SK-N-SH (cell line): ENCODE data around the gene SYNE2. TPM values are rescaled to one million over a fixed set of nuclear protein-coding genes. Genes with fewer than 3 reads are reported as not detected.

Experiments used
- CTCF ChIA-PET: fragments of 300-600, 350-600 bp; formaldehyde crosslinking; extraction: SDS; loops from one replicate; lab custom pipeline; 2021; lab: Yijun Ruan, JAX
- POLR2A ChIA-PET: fragments of 350-600 bp; sonication (Branson Sonifier 250); formaldehyde crosslinking; extraction: SDS; loops from one replicate; lab custom pipeline; 2020; ENCODE audit warnings: antibody characterized with exemption, inconsistent platforms; lab: Yijun Ruan, JAX
- DNase-seq: peaks from one replicate; pipeline ENCODE4 v3.0.0; 2012
- H2AFZ ChIP-seq: fragments of 200-600 bp; sonication (generic); 2 replicates; pipeline ENCODE4 v1.8.1; 2016; ENCODE audit warnings: antibody characterized with exemption, mild to moderate bottlenecking, low read depth
- H3F3A ChIP-seq: fragments of 200-600 bp; sonication (generic); replicated peaks from 2 replicates; pipeline ENCODE3; 2016; ENCODE audit warnings: antibody characterized with exemption, mild to moderate bottlenecking; ENCODE audit not compliant: insufficient read depth
- H3K27ac ChIP-seq, 2 experiments: fragments of 200-500 bp in 1 of 2; fragments of 200-600 bp in 1 of 2; sonication (Bioruptor generic) in 1 of 2; sonication (generic), shearing (Covaris generic) in 1 of 2; 2 replicates each; pipeline versions ENCODE4 v1.5.1 to v1.6.1; 2014 to 2016; ENCODE audit warnings: low read depth in 2 of 2, inconsistent platforms in 1 of 2, low read length in 1 of 2, mild to moderate bottlenecking in 1 of 2, mixed read lengths in 1 of 2
- H3K27me3 ChIP-seq: fragments of 200-600 bp; sonication (generic), shearing (Covaris generic); 2 replicates; pipeline ENCODE4 v1.6.1; 2016; ENCODE audit warnings: mixed run types; ENCODE audit not compliant: insufficient read depth
- H3K36me3 ChIP-seq, 2 experiments: fragments of 200-500 bp in 1 of 2; fragments of 200-600 bp in 1 of 2; sonication (Bioruptor generic) in 1 of 2; sonication (generic) in 1 of 2; replicated peaks in 1 of 2; 2 replicates each; pipeline versions ENCODE3 to v1.5.1; 2014 to 2016; ENCODE audit warnings: low read length in 1 of 2, mild to moderate bottlenecking in 1 of 2; ENCODE audit not compliant: insufficient read depth in 2 of 2, control insufficient read depth in 1 of 2
- H3K4me1 ChIP-seq, 2 experiments: fragments of 200-500 bp in 1 of 2; fragments of 200-600 bp in 1 of 2; sonication (Bioruptor generic) in 1 of 2; sonication (generic), shearing (Covaris generic) in 1 of 2; 2 replicates each; pipeline versions ENCODE4 v1.5.1 to v1.6.1; 2014 to 2016; ENCODE audit warnings: low read depth in 1 of 2, low read length in 1 of 2, mixed run types in 1 of 2; ENCODE audit not compliant: insufficient read depth in 2 of 2, control insufficient read depth in 1 of 2
- H3K4me2 ChIP-seq: fragments of 200-600 bp; sonication (generic), shearing (Covaris generic); 2 replicates; pipeline ENCODE4 v1.6.1; 2017; ENCODE audit warnings: mixed run types
- H3K4me3 ChIP-seq, 2 experiments: fragments of 200-500 bp in 1 of 2; fragments of 200-600 bp in 1 of 2; sonication (Bioruptor generic) in 1 of 2; sonication (generic), shearing (Covaris generic) in 1 of 2; 2 replicates each; pipeline versions ENCODE4 v1.5.1 to v1.8.1; 2014 to 2016; ENCODE audit warnings: low read depth in 2 of 2, inconsistent platforms in 1 of 2, low read length in 1 of 2, mild to moderate bottlenecking in 1 of 2, mixed read lengths in 1 of 2, moderate library complexity in 1 of 2
- H3K79me2 ChIP-seq: fragments of 200-600 bp; sonication (generic); 2 replicates; pipeline ENCODE4 v1.8.1; 2017; ENCODE audit warnings: mild to moderate bottlenecking; ENCODE audit not compliant: insufficient read depth
- H3K9ac ChIP-seq: fragments of 200-600 bp; sonication (generic); 2 replicates; pipeline ENCODE4 v1.6.1; 2017; ENCODE audit warnings: mixed run types
- H3K9me2 ChIP-seq: fragments of 200-600 bp; sonication (generic); 2 replicates; pipeline ENCODE4 v1.6.1; 2017; ENCODE audit warnings: mixed run types
- H3K9me3 ChIP-seq: fragments of 200-600 bp; sonication (generic); 2 replicates; pipeline ENCODE4 v1.6.1; 2017; ENCODE audit warnings: mixed run types, mild to moderate bottlenecking, moderate library complexity
- H4K20me1 ChIP-seq: fragments of 200-600 bp; sonication (generic); 2 replicates; pipeline ENCODE4 v1.6.1; 2017; ENCODE audit warnings: mild to moderate bottlenecking, mixed run types; ENCODE audit not compliant: insufficient read depth
- CHD2 ChIP-seq: fragments of 150-350 bp; IDR thresholded peaks from 2 replicates; pipeline ENCODE4 v1.6.1; 2018; ENCODE audit warnings: low read length; ENCODE audit not compliant: partially characterized antibody
- ELF1 ChIP-seq: IDR thresholded peaks from 2 replicates; pipeline ENCODE4 v1.4.0; 2012
- EP300 ChIP-seq, 2 experiments: IDR thresholded peaks; 2 replicates each; pipeline versions ENCODE4 v1.4.0 to v1.6.1; 2012; ENCODE audit warnings: borderline replicate concordance in 1 of 2, low read depth in 1 of 2, low read length in 1 of 2
- EZH2phosphoT487 ChIP-seq: fragments of 200-600 bp; sonication (generic); IDR thresholded peaks from 2 replicates; pipeline ENCODE4 v1.6.1; 2017; ENCODE audit warnings: low read depth, mixed run types, mild to moderate bottlenecking, antibody characterized with exemption, moderate library complexity, borderline replicate concordance
- FOXJ3 ChIP-seq: sonication (generic); formaldehyde crosslinking; IDR thresholded peaks from 2 replicates; pipeline ENCODE4 v1.5.1; 2020; ENCODE audit warnings: mild to moderate bottlenecking, missing genetic modification reagents
- GATA2 ChIP-seq: sonication (generic); formaldehyde crosslinking; IDR thresholded peaks from 2 replicates; pipeline ENCODE4 v1.5.0; 2020; ENCODE audit warnings: mild to moderate bottlenecking, missing genetic modification reagents
- JUND ChIP-seq: IDR thresholded peaks from 2 replicates; pipeline ENCODE4 v1.4.0; 2012
- MXI1 ChIP-seq: IDR thresholded peaks from 2 replicates; pipeline ENCODE4 v1.6.1; 2012; ENCODE audit warnings: mild to moderate bottlenecking, low read depth, low read length, improper control_type of control experiment
- NFIC ChIP-seq: IDR thresholded peaks from 2 replicates; pipeline ENCODE4 v1.4.0; 2012; ENCODE audit warnings: borderline replicate concordance
- NRF1 ChIP-seq: IDR thresholded peaks from 2 replicates; pipeline ENCODE4 v1.6.1; 2012; ENCODE audit warnings: low read depth, mild to moderate bottlenecking, low read length
- PBX3 ChIP-seq: IDR thresholded peaks from 2 replicates; pipeline ENCODE4; 2012
- POLR2AphosphoS5 ChIP-seq: IDR thresholded peaks from 2 replicates; pipeline ENCODE4 v1.6.1; 2012; ENCODE audit warnings: low read depth, low read length
- RAD21 ChIP-seq: IDR thresholded peaks from 2 replicates; pipeline ENCODE4 v1.6.1; 2012; ENCODE audit warnings: mild to moderate bottlenecking, low read length
- RFX5 ChIP-seq: IDR thresholded peaks from 2 replicates; pipeline ENCODE4 v1.6.1; 2012; ENCODE audit warnings: mild to moderate bottlenecking, improper control_type of control experiment, low read length
- SIN3A ChIP-seq: IDR thresholded peaks from 2 replicates; pipeline ENCODE4 v1.6.1; 2012; ENCODE audit warnings: low read depth, mild to moderate bottlenecking, low read length, moderate library complexity, borderline replicate concordance
- TCF12 ChIP-seq: IDR thresholded peaks from 2 replicates; pipeline ENCODE4 v1.4.0; 2012
- USF1 ChIP-seq: IDR thresholded peaks from 2 replicates; pipeline ENCODE4 v1.4.0; 2012; ENCODE audit warnings: low read depth, borderline replicate concordance
- USF2 ChIP-seq: fragments of 150-350 bp; IDR thresholded peaks from 2 replicates; pipeline ENCODE4 v1.6.1; 2017; ENCODE audit warnings: antibody characterized with exemption, low read length, low read depth, borderline replicate concordance
- YY1 ChIP-seq: IDR thresholded peaks from 2 replicates; pipeline ENCODE4 v1.4.0; 2012; ENCODE audit warnings: low read depth, mild to moderate bottlenecking
- WGBS: methylation state at CpG from one replicate; pipeline ENCODE4 v1.1.6; 2017; ENCODE audit warnings: low lambda C conversion rate; 5-methylcytosine and 5-hydroxymethylcytosine counted together
- polyA plus RNA-seq, 3 experiments: library from polyadenylated mRNA; depleted of rRNA; stranded (reverse); fragments of >200 nt; gene quantifications; 2 replicates each; pipeline ENCODE4 v1.2.3, GENCODE V29; 2012
- TF ChIP-seq, protein P1 (sequence below): IDR thresholded peaks from 2 replicates; pipeline ENCODE4 v1.4.0; 2012; ENCODE audit warnings: low read depth, borderline replicate concordance
- TF ChIP-seq, protein P2 (sequence below): IDR thresholded peaks from 2 replicates; pipeline ENCODE4 v1.4.0; 2012; ENCODE audit warnings: low read depth

The SYNE2 gene
- polyA plus RNA-seq, 1 of the 3 experiments (the other 2 are of a cell fraction): 7.1 TPM

DNA sequence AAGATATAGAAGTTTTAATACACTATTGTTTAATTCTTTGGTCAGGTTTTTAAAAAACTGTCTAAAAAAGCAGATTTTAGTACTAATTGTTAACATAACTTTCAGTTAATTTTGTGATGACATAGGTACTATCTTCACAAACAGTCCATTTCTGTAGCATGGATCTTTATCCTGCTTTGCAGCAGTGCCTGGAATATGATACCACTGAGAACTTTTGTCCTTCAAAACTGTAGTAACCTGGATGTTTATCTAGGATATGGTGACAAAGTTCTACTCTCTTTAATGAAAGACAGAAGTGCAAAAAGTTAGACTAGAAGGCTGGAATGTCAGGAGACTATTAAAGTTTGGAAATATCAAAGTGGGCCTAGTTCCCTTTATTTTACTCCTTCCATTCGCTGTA is 159.9 kb downstream of the SYNE2 start (continued):
- TF ChIP-seq USF2 (no peak), CHD2 (no peak)

GRCh38 chr14:64025479-64025878 is 172.7 kb downstream of the SYNE2 start:
- ChIA-PET CTCF (interaction anchor here (2.3 to 2.7 kb wide), 2 partner anchors 15 to 278 kb away, joined by 6 to 12 read pairs; no protein-coding TSS in a partner anchor), POLR2A (no interaction called here)
- H3K4me2 ChIP-seq: no peak overlapping the region
- no peak overlapping the region for H3K4me3 ChIP-seq
- H3K9me2 ChIP-seq: no peaks in the 10 kb centered on the region
- no peaks in the 10 kb centered on the region for H3K79me2 ChIP-seq
- H4K20me1 ChIP-seq: no peaks in the 10 kb centered on the region
- H3K27me3 ChIP-seq: no peaks in the 10 kb centered on the region
- no peaks in the 10 kb centered on the region for H3K9me3 ChIP-seq
- no peak for TF ChIP-seq MXI1
- TF ChIP-seq NFIC: no peak
- TF ChIP-seq JUND: no peak
- TF ChIP-seq EP300 (IDR thresholded peaks at IDR 0.05; ENCODE audit: borderline replicate concordance in 1 of 2, low read depth in 1 of 2, low read length in 1 of 2): no peak
- TF ChIP-seq SIN3A: no peak
- 89% methylated on average over 3 of the region's 3 CpGs for WGBS
- H2AFZ ChIP-seq: no peak overlapping the region
- H3K4me1 ChIP-seq: no peaks in the 10 kb centered on the region
- H3F3A ChIP-seq: no peaks in the 10 kb centered on the region
- no peak overlapping the region for H3K27ac ChIP-seq
- no peak for DNase-seq
- no peak overlapping the region for H3K9ac ChIP-seq
- H3K36me3 ChIP-seq: peaks cover 11 to 41% of the 10 kb centered on the region in 2 experiments

DNA sequence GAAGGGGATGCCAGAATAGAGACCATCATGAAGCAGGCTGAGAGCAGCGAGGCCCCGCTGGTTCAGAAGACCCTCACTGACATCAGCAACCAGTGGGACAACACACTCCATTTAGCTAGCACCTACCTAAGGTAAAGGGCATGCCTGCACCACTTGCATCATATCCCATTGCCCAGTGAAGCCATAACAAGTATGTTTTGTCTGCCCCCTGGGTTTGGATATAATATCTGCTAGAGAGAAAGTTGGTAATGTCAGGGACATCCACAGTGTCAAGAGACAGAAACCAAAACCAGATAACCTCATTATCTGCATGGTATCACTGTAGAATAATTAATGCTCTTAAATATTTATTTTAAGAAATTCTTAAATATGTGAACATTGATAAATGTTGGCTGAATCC is 173.8 kb downstream of the SYNE2 start:
- peaks cover 3% of the 10 kb centered on the region for H3F3A ChIP-seq
- no peaks in the 10 kb centered on the region for H3K27me3 ChIP-seq
- TF ChIP-seq, protein P1, sequence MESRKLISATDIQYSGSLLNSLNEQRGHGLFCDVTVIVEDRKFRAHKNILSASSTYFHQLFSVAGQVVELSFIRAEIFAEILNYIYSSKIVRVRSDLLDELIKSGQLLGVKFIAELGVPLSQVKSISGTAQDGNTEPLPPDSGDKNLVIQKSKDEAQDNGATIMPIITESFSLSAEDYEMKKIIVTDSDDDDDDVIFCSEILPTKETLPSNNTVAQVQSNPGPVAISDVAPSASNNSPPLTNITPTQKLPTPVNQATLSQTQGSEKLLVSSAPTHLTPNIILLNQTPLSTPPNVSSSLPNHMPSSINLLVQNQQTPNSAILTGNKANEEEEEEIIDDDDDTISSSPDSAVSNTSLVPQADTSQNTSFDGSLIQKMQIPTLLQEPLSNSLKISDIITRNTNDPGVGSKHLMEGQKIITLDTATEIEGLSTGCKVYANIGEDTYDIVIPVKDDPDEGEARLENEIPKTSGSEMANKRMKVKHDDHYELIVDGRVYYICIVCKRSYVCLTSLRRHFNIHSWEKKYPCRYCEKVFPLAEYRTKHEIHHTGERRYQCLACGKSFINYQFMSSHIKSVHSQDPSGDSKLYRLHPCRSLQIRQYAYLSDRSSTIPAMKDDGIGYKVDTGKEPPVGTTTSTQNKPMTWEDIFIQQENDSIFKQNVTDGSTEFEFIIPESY: no peak
- no peak for TF ChIP-seq NRF1
- TF ChIP-seq EZH2phosphoT487: no peak
- no peak for TF ChIP-seq POLR2AphosphoS5
- TF ChIP-seq RAD21: no peak
- TF ChIP-seq, protein P2, sequence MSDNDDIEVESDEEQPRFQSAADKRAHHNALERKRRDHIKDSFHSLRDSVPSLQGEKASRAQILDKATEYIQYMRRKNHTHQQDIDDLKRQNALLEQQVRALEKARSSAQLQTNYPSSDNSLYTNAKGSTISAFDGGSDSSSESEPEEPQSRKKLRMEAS: no peak
- no peak for TF ChIP-seq ELF1
- TF ChIP-seq YY1: no peak
- TF ChIP-seq CHD2: no peak
- no peak for TF ChIP-seq USF1
- TF ChIP-seq FOXJ3 (CRISPR knock-in tag): no peak
- TF ChIP-seq EP300 (IDR thresholded peaks at IDR 0.05; ENCODE audit: borderline replicate concordance in 1 of 2, low read depth in 1 of 2, low read length in 1 of 2): no peak
- TF ChIP-seq PBX3: no peak
- TF ChIP-seq TCF12: no peak
- no peak for TF ChIP-seq JUND
- no peak for TF ChIP-seq RFX5
- TF ChIP-seq GATA2 (CRISPR knock-in tag): no peak
- no peak for TF ChIP-seq SIN3A
- CTCF ChIA-PET: interaction anchor here (2.7 kb wide), 1 partner anchor 16 kb away, joined by 12 read pairs; no protein-coding TSS in a partner anchor
- H4K20me1 ChIP-seq: no peaks in the 10 kb centered on the region
- no peak overlapping the region for H3K27ac ChIP-seq
- no peak overlapping the region for H3K9ac ChIP-seq
- peaks cover 14 to 34% of the 10 kb centered on the region in 2 experiments for H3K36me3 ChIP-seq
- DNase-seq: no peak
- no peak overlapping the region for H3K4me2 ChIP-seq
- H3K79me2 ChIP-seq: no peaks in the 10 kb centered on the region
- H3K4me1 ChIP-seq: no peaks in the 10 kb centered on the region
- WGBS: 96% methylated on average over 2 of the region's 2 CpGs
- no peaks in the 10 kb centered on the region for H3K9me3 ChIP-seq
- H2AFZ ChIP-seq: no peak overlapping the region
- no peaks in the 10 kb centered on the region for H3K9me2 ChIP-seq
- POLR2A ChIA-PET: no interaction called here
- no peak overlapping the region for H3K4me3 ChIP-seq
